ENCODE results near the gene TMEM53. TPM values are rescaled to one million over a fixed set of nuclear protein-coding genes. Genes with fewer than 3 reads are reported as not detected.

The TMEM53 gene
- total and polyA plus RNA-seq, 4 experiments from 2014 or later, result 1.7 to 5.7 (median 2.9) TPM

GRCh38 chr1:44682883-44683265 lies 8.6 kb upstream of the TMEM53 start:
- no peaks in the 10 kb centered on the region for H3K9me3 Mint-ChIP-seq
- peaks cover 0 to 2% of the 10 kb centered on the region in 2 donors for H3K36me3 Mint-ChIP-seq
- Histone ChIP-seq H3K4me1 (ENCODE audit: insufficient read depth, low read length) (no peaks in the 10 kb centered on the region), H3K27ac (ENCODE audit: low read depth, low read length) (no peak overlapping the region), H3K27me3 (ENCODE audit: insufficient read depth, low read length) (no peaks in the 10 kb centered on the region), H3K36me3 (ENCODE audit: insufficient read depth, low read length) (no peaks in the 10 kb centered on the region), H3K4me3 (ENCODE audit: low read length in 2 of 2) (no peak overlapping the region), H3K9me3 (ENCODE audit: control insufficient read depth in 1 of 2, low read length in 2 of 2) (no peaks in the 10 kb centered on the region)
- no peak for DNase-seq
- no peaks in the 10 kb centered on the region for H3K4me1 Mint-ChIP-seq
- H3K27me3 Mint-ChIP-seq, result no peaks in the 10 kb centered on the region
- no peak overlapping the region for H3K4me3 Mint-ChIP-seq
- intact Hi-C loops (cut with micrococcal nuclease), result no loop called here
- CTCF ChIA-PET (ENCODE audit: partially characterized antibody), result no interaction called here
- POLR2A ChIA-PET (ENCODE audit: partially characterized antibody), result no interaction called here
- peak overlapping the region in 1 of 7 donors; percentile 26 for H3K27ac Mint-ChIP-seq

DNA sequence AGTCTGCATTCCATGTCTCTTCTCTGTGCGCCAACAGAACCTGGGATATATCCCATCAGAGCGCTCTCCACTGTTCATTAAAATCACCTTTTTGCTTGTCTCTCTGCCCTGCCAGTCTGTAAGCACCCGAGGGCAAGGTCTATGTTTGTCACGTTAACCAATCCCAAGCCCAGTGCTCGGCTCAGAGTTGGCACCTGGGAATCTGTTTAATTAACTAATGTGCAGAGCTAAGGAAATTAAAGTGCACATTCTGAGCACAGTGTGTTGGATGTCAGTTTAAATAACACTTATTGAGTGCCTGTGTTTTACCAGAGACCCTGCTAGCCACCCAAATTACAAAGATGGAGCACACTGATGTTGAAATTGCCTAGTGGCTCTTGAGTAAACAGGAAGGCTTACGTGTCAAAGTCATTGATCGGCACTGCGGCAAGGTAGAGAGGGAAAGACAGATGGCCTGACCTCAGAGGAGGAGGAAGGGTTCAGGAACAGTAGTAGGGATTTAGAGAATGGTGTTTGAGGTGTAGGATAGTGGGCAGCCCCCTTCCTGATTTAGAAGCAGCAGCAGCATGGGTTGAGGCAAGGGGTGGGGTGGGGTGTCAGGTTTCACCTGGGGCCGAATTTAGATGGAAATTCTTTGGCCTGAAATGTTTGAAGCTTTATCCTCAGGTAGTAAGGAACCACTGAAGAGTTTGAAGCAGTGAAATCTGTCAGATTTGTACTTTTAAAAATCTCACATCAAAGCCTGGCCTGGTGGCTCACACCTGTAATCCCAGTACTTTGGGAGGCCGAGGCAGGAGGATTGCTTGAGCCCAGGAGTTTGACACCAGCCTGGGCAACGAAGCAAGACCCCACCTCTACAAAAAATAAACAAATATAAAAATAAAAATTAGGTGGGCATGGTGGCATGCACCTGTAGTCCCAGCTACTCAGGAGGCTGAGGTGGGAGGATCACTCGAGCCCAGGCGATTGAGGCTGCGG lies 7.9 kb upstream of the TMEM53 start:
- Histone ChIP-seq H3K27ac (ENCODE audit: low read depth, low read length) (no peak overlapping the region), H3K9me3 (ENCODE audit: control insufficient read depth in 1 of 2, low read length in 2 of 2) (no peaks in the 10 kb centered on the region), H3K4me1 (ENCODE audit: insufficient read depth, low read length) (no peaks in the 10 kb centered on the region), H3K36me3 (ENCODE audit: insufficient read depth, low read length) (no peaks in the 10 kb centered on the region), H3K27me3 (ENCODE audit: insufficient read depth, low read length) (no peaks in the 10 kb centered on the region), H3K4me3 (ENCODE audit: low read length in 2 of 2) (no peak overlapping the region)
- Mint-ChIP-seq H3K27me3 (no peaks in the 10 kb centered on the region), H3K27ac (peak overlapping the region in 2 of 7 donors; percentile 44 to 74), H3K4me1 (no peaks in the 10 kb centered on the region), H3K4me3 (no peak overlapping the region), H3K9me3 (no peaks in the 10 kb centered on the region), H3K36me3 (peaks cover 0 to 2% of the 10 kb centered on the region in 2 donors)
- CTCF ChIA-PET (ENCODE audit: partially characterized antibody), result no interaction called here
- DNase-seq, result no peak
- POLR2A ChIA-PET (ENCODE audit: partially characterized antibody), result no interaction called here
- intact Hi-C loops (cut with micrococcal nuclease), result no loop called here

- Histone ChIP-seq H3K4me3 (ENCODE audit: low read length in 2 of 2) (no peak overlapping the region), H3K4me1 (ENCODE audit: insufficient read depth, low read length) (peaks cover 11% of the 10 kb centered on the region), H3K27ac (ENCODE audit: low read depth, low read length) (no peak overlapping the region), H3K27me3 (ENCODE audit: insufficient read depth, low read length) (no peaks in the 10 kb centered on the region), H3K36me3 (ENCODE audit: insufficient read depth, low read length) (no peaks in the 10 kb centered on the region), H3K9me3 (ENCODE audit: control insufficient read depth in 1 of 2, low read length in 2 of 2) (no peaks in the 10 kb centered on the region)
- no peak overlapping the region for H3K4me3 Mint-ChIP-seq
- H3K27ac Mint-ChIP-seq, result no peak overlapping the region
- CTCF ChIA-PET (ENCODE audit: partially characterized antibody), result no interaction called here
- POLR2A ChIA-PET (ENCODE audit: partially characterized antibody), result interaction anchor here (0.8 kb wide), 1 partner anchor 17 kb away, joined by 3 read pairs; no protein-coding TSS in a partner anchor
- H3K27me3 Mint-ChIP-seq, result no peaks in the 10 kb centered on the region
- no peak for DNase-seq
- intact Hi-C loops (cut with micrococcal nuclease), result no loop called here
- no peaks in the 10 kb centered on the region for H3K9me3 Mint-ChIP-seq
- H3K36me3 Mint-ChIP-seq, result peaks cover 1 to 2% of the 10 kb centered on the region in 2 donors
- peaks cover 3 to 8% (median 7%) of the 10 kb centered on the region in 4 donors for H3K4me1 Mint-ChIP-seq
These were observed 5.2 kb upstream of the TMEM53 start for GRCh38 chr1:44679468-44679867.

GRCh38 chr1:44678626-44679025 lies 4.3 kb upstream of the TMEM53 start:
- ChIA-PET CTCF (ENCODE audit: partially characterized antibody) (interaction anchor here (2.1 kb wide), 1 partner anchor 25 kb away, joined by 5 read pairs; no protein-coding TSS in a partner anchor), POLR2A (ENCODE audit: partially characterized antibody) (no interaction called here)
- Mint-ChIP-seq H3K4me3 (no peak overlapping the region), H3K4me1 (peaks cover 3 to 16% (median 10%) of the 10 kb centered on the region in 4 donors), H3K27me3 (no peaks in the 10 kb centered on the region), H3K27ac (no peak overlapping the region), H3K9me3 (no peaks in the 10 kb centered on the region), H3K36me3 (peaks cover 2 to 3% of the 10 kb centered on the region in 2 donors)
- Histone ChIP-seq H3K27ac (ENCODE audit: low read depth, low read length) (no peak overlapping the region), H3K4me3 (ENCODE audit: low read length in 2 of 2) (no peak overlapping the region), H3K27me3 (ENCODE audit: insufficient read depth, low read length) (no peaks in the 10 kb centered on the region), H3K4me1 (ENCODE audit: insufficient read depth, low read length) (peaks cover 13% of the 10 kb centered on the region), H3K9me3 (ENCODE audit: control insufficient read depth in 1 of 2, low read length in 2 of 2) (no peaks in the 10 kb centered on the region), H3K36me3 (ENCODE audit: insufficient read depth, low read length) (no peaks in the 10 kb centered on the region)
- intact Hi-C loops (cut with micrococcal nuclease), result no loop called here
- no peak for DNase-seq

- intact Hi-C loops (cut with micrococcal nuclease), result no loop called here
- peaks cover 18% of the 10 kb centered on the region for H3K4me1 ChIP-seq (ENCODE audit: insufficient read depth, low read length)
- CTCF ChIA-PET (ENCODE audit: partially characterized antibody), result interaction anchor here (1.9 to 2.1 kb wide), 2 partner anchors 25 to 26 kb away, joined by 5 to 7 read pairs; no protein-coding TSS in a partner anchor
- POLR2A ChIA-PET (ENCODE audit: partially characterized antibody), result no interaction called here
- no peaks in the 10 kb centered on the region for H3K27me3 ChIP-seq (ENCODE audit: insufficient read depth, low read length)
- Mint-ChIP-seq H3K4me1 (peaks cover 8 to 21% (median 15%) of the 10 kb centered on the region in 4 donors), H3K36me3 (peaks cover 2 to 3% of the 10 kb centered on the region in 2 donors), H3K27me3 (no peaks in the 10 kb centered on the region), H3K27ac (no peak overlapping the region), H3K4me3 (no peak overlapping the region), H3K9me3 (no peaks in the 10 kb centered on the region)
- no peak overlapping the region for H3K27ac ChIP-seq (ENCODE audit: low read depth, low read length)
- DNase-seq, result no peak
- no peak overlapping the region for H3K4me3 ChIP-seq (ENCODE audit: low read length in 2 of 2)
- no peaks in the 10 kb centered on the region for H3K36me3 ChIP-seq (ENCODE audit: insufficient read depth, low read length)
- H3K9me3 ChIP-seq (ENCODE audit: control insufficient read depth in 1 of 2, low read length in 2 of 2), result no peaks in the 10 kb centered on the region
These were observed 3.8 kb upstream of the TMEM53 start for GRCh38 chr1:44678120-44678519.

GRCh38 chr1:44677201-44677766 lies 3.0 kb upstream of the TMEM53 start:
- Histone ChIP-seq H3K4me1 (ENCODE audit: insufficient read depth, low read length) (peaks cover 25% of the 10 kb centered on the region), H3K36me3 (ENCODE audit: insufficient read depth, low read length) (no peaks in the 10 kb centered on the region), H3K27me3 (ENCODE audit: insufficient read depth, low read length) (no peaks in the 10 kb centered on the region), H3K9me3 (ENCODE audit: control insufficient read depth in 1 of 2, low read length in 2 of 2) (no peaks in the 10 kb centered on the region), H3K27ac (ENCODE audit: low read depth, low read length) (no peak overlapping the region), H3K4me3 (ENCODE audit: low read length in 2 of 2) (no peak overlapping the region)
- CTCF ChIA-PET (ENCODE audit: partially characterized antibody), result interaction anchor here (1.9 to 3.5 kb wide), 3 partner anchors 12 to 26 kb away, joined by 5 to 16 read pairs (median 7); no protein-coding TSS in a partner anchor
- H3K27me3 Mint-ChIP-seq, result no peaks in the 10 kb centered on the region
- intact Hi-C loops (cut with micrococcal nuclease), result no loop called here
- peaks cover 9 to 26% (median 19%) of the 10 kb centered on the region in 4 donors for H3K4me1 Mint-ChIP-seq
- peaks cover 2 to 3% of the 10 kb centered on the region in 2 donors for H3K36me3 Mint-ChIP-seq
- no peak overlapping the region for H3K4me3 Mint-ChIP-seq
- H3K27ac Mint-ChIP-seq, result no peak overlapping the region
- POLR2A ChIA-PET (ENCODE audit: partially characterized antibody), result interaction anchor here (1.6 kb wide), 1 partner anchor 98 kb away, joined by 5 read pairs; the partner anchor contains the start of gene RPS8
- H3K9me3 Mint-ChIP-seq, result no peaks in the 10 kb centered on the region
- DNase-seq, result peak in 2 of 5 donors; percentile 15 to 23

Data from CD4-positive, alpha-beta memory T cell (primary cell).